Measurements from ENCODE around the gene LMX1B. TPM values are rescaled to one million over a fixed set of nuclear protein-coding genes. Genes with fewer than 3 reads are reported as not detected.

Gene LMX1B
- total RNA-seq, 1 donor from 2014 or later = 0.14 TPM

DNA sequence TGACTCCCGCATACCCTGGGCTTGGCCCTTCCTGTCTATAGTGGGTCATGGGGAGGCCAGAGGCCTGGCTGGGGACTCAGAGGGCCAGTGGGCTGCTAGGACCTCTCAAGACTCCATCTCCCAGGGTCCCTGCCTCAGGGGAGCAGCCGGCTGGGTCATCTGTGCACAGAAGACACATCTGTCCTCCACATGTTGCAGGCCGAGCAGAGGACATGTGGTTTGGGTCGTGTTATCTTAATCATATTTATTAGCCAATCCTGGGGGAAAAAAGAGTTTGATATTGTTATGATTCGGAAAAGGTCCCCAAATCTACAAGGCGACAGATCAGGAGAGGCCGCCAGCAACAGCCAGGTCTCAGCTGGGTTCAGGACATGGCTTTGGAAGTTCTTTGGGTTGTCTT, 14.4 kb downstream of the LMX1B start:
- TF ChIP-seq, protein P1, sequence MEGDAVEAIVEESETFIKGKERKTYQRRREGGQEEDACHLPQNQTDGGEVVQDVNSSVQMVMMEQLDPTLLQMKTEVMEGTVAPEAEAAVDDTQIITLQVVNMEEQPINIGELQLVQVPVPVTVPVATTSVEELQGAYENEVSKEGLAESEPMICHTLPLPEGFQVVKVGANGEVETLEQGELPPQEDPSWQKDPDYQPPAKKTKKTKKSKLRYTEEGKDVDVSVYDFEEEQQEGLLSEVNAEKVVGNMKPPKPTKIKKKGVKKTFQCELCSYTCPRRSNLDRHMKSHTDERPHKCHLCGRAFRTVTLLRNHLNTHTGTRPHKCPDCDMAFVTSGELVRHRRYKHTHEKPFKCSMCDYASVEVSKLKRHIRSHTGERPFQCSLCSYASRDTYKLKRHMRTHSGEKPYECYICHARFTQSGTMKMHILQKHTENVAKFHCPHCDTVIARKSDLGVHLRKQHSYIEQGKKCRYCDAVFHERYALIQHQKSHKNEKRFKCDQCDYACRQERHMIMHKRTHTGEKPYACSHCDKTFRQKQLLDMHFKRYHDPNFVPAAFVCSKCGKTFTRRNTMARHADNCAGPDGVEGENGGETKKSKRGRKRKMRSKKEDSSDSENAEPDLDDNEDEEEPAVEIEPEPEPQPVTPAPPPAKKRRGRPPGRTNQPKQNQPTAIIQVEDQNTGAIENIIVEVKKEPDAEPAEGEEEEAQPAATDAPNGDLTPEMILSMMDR (IDR thresholded peaks at IDR 0.05) = no peak
- no peak overlapping the region for H3K27ac ChIP-seq

DNA sequence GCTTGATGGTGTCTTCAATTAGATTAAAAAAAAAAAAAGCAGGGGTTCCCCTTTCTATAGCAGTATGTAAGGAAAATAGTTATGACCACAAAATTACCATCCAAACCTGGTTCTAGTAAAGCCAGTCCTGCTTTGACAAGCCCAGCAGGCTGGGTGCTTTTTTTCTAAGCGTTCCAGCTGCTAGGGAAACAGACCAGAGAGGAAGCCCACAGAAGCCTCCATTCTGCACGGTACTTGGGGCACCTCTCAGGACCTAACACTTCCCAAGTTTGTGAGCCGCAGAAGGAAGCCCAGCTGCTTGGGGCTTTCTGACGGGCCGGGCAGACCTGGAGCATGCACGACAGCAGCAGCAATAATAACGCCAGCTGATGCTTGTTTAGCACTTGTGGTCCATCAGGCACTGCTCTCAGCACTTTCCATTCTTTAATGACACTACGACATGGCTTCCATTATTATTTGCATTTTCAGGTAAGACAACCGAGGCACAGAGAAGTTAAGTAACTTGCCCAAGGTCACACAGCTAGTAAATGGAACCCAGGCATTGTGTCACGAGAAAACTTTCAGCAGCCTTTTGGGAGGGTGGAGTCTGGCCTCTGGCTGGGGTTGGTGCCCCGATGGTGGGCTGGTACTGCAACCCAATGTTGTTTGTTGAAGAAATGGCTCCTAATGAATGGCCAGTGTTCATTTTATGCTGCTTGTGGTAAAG, 15.4 kb downstream of the LMX1B start:
- no peak overlapping the region for H3K4me3 ChIP-seq
- ATAC-seq (no peak), DNase-seq (no peak)
- intact Hi-C loops (cut with DNase I) = no loop called here
- peaks cover 92% of the 10 kb centered on the region for H3K27me3 ChIP-seq
- TF ChIP-seq, protein P1 (IDR thresholded peaks at IDR 0.05) = no peak
- no peak overlapping the region for H3K27ac ChIP-seq
- H3K4me1 ChIP-seq = peaks cover 10% of the 10 kb centered on the region
- H3K9me3 ChIP-seq = no peaks in the 10 kb centered on the region
- H3K36me3 ChIP-seq = no peaks in the 10 kb centered on the region

More for the DNA sequence above, 14.4 kb downstream of the LMX1B start:
- DNase-seq (no peak), ATAC-seq (no peak)
- Histone ChIP-seq H3K4me1 (peaks cover 10% of the 10 kb centered on the region), H3K4me3 (no peak overlapping the region), H3K27me3 (peaks cover 97% of the 10 kb centered on the region), H3K36me3 (no peaks in the 10 kb centered on the region), H3K9me3 (no peaks in the 10 kb centered on the region)
- intact Hi-C loops (cut with DNase I) = no loop called here

GRCh38 chr9:126630458-126631237, 16.9 kb downstream of the LMX1B start:
- no peak for ATAC-seq
- Histone ChIP-seq H3K4me1 (peaks cover 7% of the 10 kb centered on the region), H3K4me3 (no peak overlapping the region), H3K36me3 (no peaks in the 10 kb centered on the region), H3K27me3 (peaks cover 76% of the 10 kb centered on the region), H3K27ac (no peak overlapping the region), H3K9me3 (no peaks in the 10 kb centered on the region)
- no peak for DNase-seq
- TF ChIP-seq, protein P1 (IDR thresholded peaks at IDR 0.05) = no peak
- intact Hi-C loops (cut with DNase I) = no loop called here

DNA sequence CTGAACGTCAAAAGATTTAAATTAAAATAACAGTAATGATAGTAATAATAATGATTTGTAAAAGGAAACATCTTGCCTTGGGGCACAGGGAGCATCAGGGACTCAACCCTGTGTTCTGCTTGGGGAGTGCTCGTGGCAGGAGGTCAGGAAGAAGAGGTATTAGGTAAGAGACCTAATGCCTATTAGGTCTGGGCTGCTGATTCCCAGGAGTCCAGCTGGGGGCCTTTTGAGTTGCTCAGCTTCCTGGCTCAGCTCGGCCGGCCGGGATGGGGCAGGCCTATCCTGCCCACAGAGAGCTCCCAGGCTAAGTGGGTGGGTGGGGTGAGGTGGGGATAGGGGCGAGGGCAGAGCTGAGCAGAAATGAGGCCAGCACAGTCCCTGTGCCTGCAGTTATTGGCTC, 17.5 kb downstream of the LMX1B start:
- H3K4me3 ChIP-seq = no peak overlapping the region
- H3K36me3 ChIP-seq = no peaks in the 10 kb centered on the region
- H3K27ac ChIP-seq = no peak overlapping the region
- H3K27me3 ChIP-seq = peaks cover 70% of the 10 kb centered on the region
- ATAC-seq = no peak
- TF ChIP-seq, protein P1 (IDR thresholded peaks at IDR 0.05) = no peak
- intact Hi-C loops (cut with DNase I) = no loop called here
- peaks cover 1% of the 10 kb centered on the region for H3K4me1 ChIP-seq
- DNase-seq = no peak
- H3K9me3 ChIP-seq = no peaks in the 10 kb centered on the region

- Histone ChIP-seq H3K27ac (no peak overlapping the region), H3K9me3 (no peaks in the 10 kb centered on the region), H3K4me1 (peaks cover 3% of the 10 kb centered on the region), H3K36me3 (no peaks in the 10 kb centered on the region), H3K27me3 (peaks cover 61% of the 10 kb centered on the region), H3K4me3 (no peak overlapping the region)
- TF ChIP-seq, protein P1 (IDR thresholded peaks at IDR 0.05) = no peak
- DNase-seq = no peak
- intact Hi-C loops (cut with DNase I) = no loop called here
- no peak for ATAC-seq
Measured at GRCh38 chr9:126633881-126634558, 20.3 kb downstream of the LMX1B start.

Data from upper lobe of right lung (tissue), 1 donor.